IMR-90 (cell line): ENCODE data around the gene CPLX4. TPM values are rescaled to one million over a fixed set of nuclear protein-coding genes. Genes with fewer than 3 reads are reported as not detected.

Experiments used
- ATAC-seq: fragments of 200-7000 bp; cut with Tn5 transposase; 2 replicates; pipeline ENCODE4 v1.9.1; 2020; ENCODE audit warnings: low read depth, mild to moderate bottlenecking, moderate library complexity
- BruUV-seq: library from RNA; stranded (reverse); fragments of 400-500 nt; replicated peaks from 2 replicates; lab custom pipeline; 2021; lab: Mats Ljungman, UMichigan
- CTCF ChIA-PET: fragments of 300-600 bp; formaldehyde crosslinking; extraction: SDS; loops from one replicate; lab custom pipeline; 2021; ENCODE audit warnings: antibody characterized with exemption; lab: Yijun Ruan, JAX
- POLR2A ChIA-PET: fragments of 300-600 bp; sonication (Branson Sonifier 250); formaldehyde crosslinking; loops from one replicate; lab custom pipeline; 2022; ENCODE audit warnings: antibody characterized with exemption; ENCODE audit not compliant: unreplicated experiment; lab: Charles Lee
- DNase-seq: peaks from one replicate; pipeline ENCODE4 v3.0.0; 2013
- H2AFZ ChIP-seq: replicated peaks from 2 replicates; pipeline ENCODE3; 2013; ENCODE audit warnings: low read length, mild to moderate bottlenecking; ENCODE audit not compliant: poor library complexity
- H2AK5ac ChIP-seq: 2 replicates; pipeline ENCODE4 v1.6.1; 2013; ENCODE audit warnings: low read depth, low read length, inconsistent platforms
- H2AK9ac ChIP-seq: replicated peaks from 2 replicates; pipeline ENCODE3; 2013; ENCODE audit warnings: mild to moderate bottlenecking, low read depth, low read length, moderate library complexity; ENCODE audit not compliant: poor library complexity
- H2BK120ac ChIP-seq: 2 replicates; pipeline ENCODE4 v1.6.1; 2013; ENCODE audit warnings: low read depth, low read length, inconsistent platforms
- H2BK15ac ChIP-seq: 3 replicates; pipeline ENCODE4 v1.6.1; 2013; ENCODE audit warnings: low read depth, low read length, inconsistent platforms
- H2BK20ac ChIP-seq: 2 replicates; pipeline ENCODE4 v1.6.1; 2013; ENCODE audit warnings: low read depth, mild to moderate bottlenecking, inconsistent platforms, low read length, moderate library complexity
- H2BK5ac ChIP-seq: 2 replicates; pipeline ENCODE4 v1.6.1; 2013; ENCODE audit warnings: mild to moderate bottlenecking, low read depth, low read length, inconsistent platforms; ENCODE audit not compliant: poor library complexity, severe bottlenecking
- H3K14ac ChIP-seq: replicated peaks from 2 replicates; pipeline ENCODE4 v1.6.1; 2013; ENCODE audit warnings: low read depth, low read length, inconsistent platforms
- H3K18ac ChIP-seq: 2 replicates; pipeline ENCODE4 v1.6.1; 2013; ENCODE audit warnings: low read depth, low read length, control low read depth
- H3K23ac ChIP-seq: 2 replicates; pipeline ENCODE4 v1.6.1; 2013; ENCODE audit warnings: low read depth, low read length, inconsistent platforms
- H3K27ac ChIP-seq: 2 replicates; pipeline ENCODE4 v1.5.1; 2013; ENCODE audit warnings: mild to moderate bottlenecking, control low read depth, low read length; ENCODE audit not compliant: insufficient read depth
- H3K27me3 ChIP-seq: 2 replicates; pipeline ENCODE4 v1.6.1; 2013; ENCODE audit warnings: low read length; ENCODE audit not compliant: control insufficient read depth, insufficient read depth
- H3K36me3 ChIP-seq: 2 replicates; pipeline ENCODE4 v1.6.1; 2013; ENCODE audit warnings: low read length, mixed read lengths; ENCODE audit not compliant: control insufficient read depth, insufficient read depth
- H3K4ac ChIP-seq: 2 replicates; pipeline ENCODE4 v1.6.1; 2013; ENCODE audit warnings: low read depth, low read length, inconsistent platforms
- H3K4me1 ChIP-seq: 2 replicates; pipeline ENCODE4 v1.6.1; 2013; ENCODE audit warnings: low read length, mixed read lengths; ENCODE audit not compliant: control insufficient read depth, insufficient read depth
- H3K4me2 ChIP-seq: 2 replicates; pipeline ENCODE4 v1.6.1; 2013; ENCODE audit warnings: low read depth, mild to moderate bottlenecking, control low read depth, low read length, moderate library complexity
- H3K4me3 ChIP-seq: 2 replicates; pipeline ENCODE4 v1.5.1; 2013; ENCODE audit warnings: low read depth, mild to moderate bottlenecking, control low read depth, low read length, moderate library complexity; ENCODE audit not compliant: insufficient read depth
- H3K56ac ChIP-seq: 2 replicates; pipeline ENCODE4 v1.6.1; 2013; ENCODE audit warnings: low read length, inconsistent platforms; ENCODE audit not compliant: insufficient read depth; ENCODE audit errors: extremely low read depth
- H3K79me1 ChIP-seq, 2 experiments: 2 replicates each; pipeline ENCODE4 v1.6.1; 2013; ENCODE audit warnings: low read length in 2 of 2, inconsistent platforms in 1 of 2, low read depth in 1 of 2
- H3K9ac ChIP-seq: 2 replicates; pipeline ENCODE4 v1.6.1; 2013; ENCODE audit warnings: low read depth, low read length, control low read depth
- H3K9me1 ChIP-seq: 2 replicates; pipeline ENCODE4 v1.6.1; 2013; ENCODE audit warnings: low read length, inconsistent platforms; ENCODE audit not compliant: insufficient read depth
- H3K9me3 ChIP-seq: 2 replicates; pipeline ENCODE4 v1.6.1; 2013; ENCODE audit warnings: low read length; ENCODE audit not compliant: control insufficient read depth, insufficient read depth
- H4K20me1 ChIP-seq: 2 replicates; pipeline ENCODE4 v1.6.1; 2013; ENCODE audit warnings: low read length, inconsistent platforms; ENCODE audit not compliant: insufficient read depth
- H4K5ac ChIP-seq: 2 replicates; pipeline ENCODE4 v1.6.1; 2013; ENCODE audit warnings: mild to moderate bottlenecking, low read depth, low read length, control low read depth
- H4K8ac ChIP-seq, 2 experiments: 2 replicates each; pipeline ENCODE4 v1.6.1; 2013; ENCODE audit warnings: low read depth in 2 of 2, low read length in 2 of 2, control low read depth in 1 of 2, inconsistent platforms in 1 of 2
- H4K91ac ChIP-seq: 2 replicates; pipeline ENCODE4 v1.6.1; 2013; ENCODE audit warnings: low read depth, low read length, inconsistent platforms; ENCODE audit not compliant: insufficient read depth
- CEBPB ChIP-seq: IDR thresholded peaks from 2 replicates; pipeline ENCODE4 v1.6.1; 2012; ENCODE audit warnings: low read depth, low read length, improper control_type of control experiment
- FOS ChIP-seq: fragments of 150-350 bp; IDR thresholded peaks from 2 replicates; pipeline ENCODE4 v1.6.1; 2016; ENCODE audit warnings: low read depth, low read length
- MAZ ChIP-seq: IDR thresholded peaks from 2 replicates; pipeline ENCODE4 v1.6.1; 2012; ENCODE audit warnings: low read depth, mild to moderate bottlenecking, low read length, improper control_type of control experiment, moderate library complexity, borderline replicate concordance
- MXI1 ChIP-seq: IDR thresholded peaks from 2 replicates; pipeline ENCODE4 v1.6.1; 2012; ENCODE audit warnings: low read depth, mild to moderate bottlenecking, low read length, moderate library complexity, borderline replicate concordance
- NFE2L2 ChIP-seq: fragments of 150-350 bp; IDR thresholded peaks from 2 replicates; pipeline ENCODE4 v1.6.1; 2016; ENCODE audit warnings: low read depth, mild to moderate bottlenecking, low read length
- POLR2A ChIP-seq: IDR thresholded peaks from 2 replicates; pipeline ENCODE4 v1.6.1; 2012; ENCODE audit warnings: mild to moderate bottlenecking, low read depth, low read length
- RAD21 ChIP-seq: IDR thresholded peaks from 2 replicates; pipeline ENCODE4 v1.6.1; 2012; ENCODE audit warnings: low read length, improper control_type of control experiment
- RCOR1 ChIP-seq: IDR thresholded peaks from 2 replicates; pipeline ENCODE4 v1.6.1; 2012; ENCODE audit warnings: mild to moderate bottlenecking, low read length, improper control_type of control experiment; ENCODE audit not compliant: insufficient replicate concordance
- RFX5 ChIP-seq: IDR thresholded peaks from 2 replicates; pipeline ENCODE4 v1.8.0; 2012; ENCODE audit warnings: low read depth, mild to moderate bottlenecking, low read length, moderate library complexity
- WGBS, 2 experiments: methylation state at CpG; one replicate each; pipeline versions ENCODE4 v1.1.5 to v1.1.7; 2013; ENCODE audit warnings: missing lambda C conversion rate in 2 of 2; ENCODE audit not compliant: insufficient read length in 1 of 2; ENCODE audit errors: extremely low coverage in 2 of 2; 5-methylcytosine and 5-hydroxymethylcytosine counted together
- dilution Hi-C: fragments of 300-500 bp; cut with HindIII; formaldehyde crosslinking; loops from one replicate; pipeline ENCODE4 v1.14.3; 2018; ENCODE audit warnings: low sequenced_read_pairs; ENCODE audit not compliant: unreplicated experiment
- in situ Hi-C: fragments of 300-500 bp; cut with MboI; formaldehyde crosslinking; loops from 3 replicates; pipeline ENCODE4 v1.14.3; 2019; ENCODE audit warnings: low sequenced_read_pairs, inconsistent platforms, mixed read lengths
- intact Hi-C: fragments of 100-400 bp; cut with micrococcal nuclease; formaldehyde crosslinking; loops from 2 replicates; pipeline ENCODE4 v1.10.0; 2022
- polyA plus RNA-seq, 3 experiments: library from polyadenylated mRNA; depleted of rRNA; stranded (reverse); fragments of >200 nt; gene quantifications; 2 replicates each; pipeline ENCODE4 v1.2.3, GENCODE V29; 2012; ENCODE audit warnings: low replicate concordance in 1 of 3
- total RNA-seq: library from RNA; depleted of rRNA; stranded (reverse); fragments of >200 nt; gene quantifications from 2 replicates; pipeline ENCODE4 v1.2.3, GENCODE V29; 2012
- TF ChIP-seq, protein P1 (sequence below): conservative IDR thresholded peaks from 2 replicates; pipeline ENCODE4 v1.5.1; 2012; ENCODE audit warnings: mild to moderate bottlenecking, low read depth, low read length, improper control_type of control experiment
- TF ChIP-seq, protein P2 (sequence below): fragments of 150-350 bp; IDR thresholded peaks from 2 replicates; pipeline ENCODE4 v1.6.1; 2016; ENCODE audit warnings: low read depth, mild to moderate bottlenecking, low read length, moderate library complexity, borderline replicate concordance

CPLX4 gene
- total and polyA plus RNA-seq, 2 of the 4 experiments (the other 2 are of a cell fraction) = not detected

DNA sequence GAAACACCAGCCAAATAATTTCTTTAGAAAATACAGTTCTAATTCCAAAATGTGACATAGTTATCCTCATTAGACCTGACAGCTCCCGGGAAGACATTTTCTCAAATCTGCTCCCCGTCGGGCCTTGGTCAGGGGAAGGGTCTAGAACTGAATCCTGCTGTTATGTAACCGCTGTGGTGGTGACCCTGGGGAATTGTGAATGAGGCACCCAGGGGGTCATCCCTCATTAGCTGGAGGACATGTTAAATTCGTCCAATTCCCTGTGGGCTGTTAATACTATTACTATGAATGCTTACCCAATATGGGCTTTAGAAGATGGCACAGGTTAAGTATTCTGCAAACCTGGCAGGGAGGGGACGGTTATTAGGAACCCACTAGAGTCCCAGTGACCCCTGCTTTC is 11.8 kb downstream of the CPLX4 start:
- in situ Hi-C loops = loop anchor here (5.0 kb wide), 1 partner anchor 91 kb away; no protein-coding TSS in a partner anchor
- TF ChIP-seq, protein P1, sequence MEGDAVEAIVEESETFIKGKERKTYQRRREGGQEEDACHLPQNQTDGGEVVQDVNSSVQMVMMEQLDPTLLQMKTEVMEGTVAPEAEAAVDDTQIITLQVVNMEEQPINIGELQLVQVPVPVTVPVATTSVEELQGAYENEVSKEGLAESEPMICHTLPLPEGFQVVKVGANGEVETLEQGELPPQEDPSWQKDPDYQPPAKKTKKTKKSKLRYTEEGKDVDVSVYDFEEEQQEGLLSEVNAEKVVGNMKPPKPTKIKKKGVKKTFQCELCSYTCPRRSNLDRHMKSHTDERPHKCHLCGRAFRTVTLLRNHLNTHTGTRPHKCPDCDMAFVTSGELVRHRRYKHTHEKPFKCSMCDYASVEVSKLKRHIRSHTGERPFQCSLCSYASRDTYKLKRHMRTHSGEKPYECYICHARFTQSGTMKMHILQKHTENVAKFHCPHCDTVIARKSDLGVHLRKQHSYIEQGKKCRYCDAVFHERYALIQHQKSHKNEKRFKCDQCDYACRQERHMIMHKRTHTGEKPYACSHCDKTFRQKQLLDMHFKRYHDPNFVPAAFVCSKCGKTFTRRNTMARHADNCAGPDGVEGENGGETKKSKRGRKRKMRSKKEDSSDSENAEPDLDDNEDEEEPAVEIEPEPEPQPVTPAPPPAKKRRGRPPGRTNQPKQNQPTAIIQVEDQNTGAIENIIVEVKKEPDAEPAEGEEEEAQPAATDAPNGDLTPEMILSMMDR = no peak
- no peak for TF ChIP-seq NFE2L2
- no peak for TF ChIP-seq POLR2A
- no peak for TF ChIP-seq MXI1
- TF ChIP-seq FOS = no peak
- no peak for TF ChIP-seq RCOR1
- TF ChIP-seq MAZ = no peak
- no peak for TF ChIP-seq RAD21
- TF ChIP-seq CEBPB = no peak
- TF ChIP-seq, protein P2, sequence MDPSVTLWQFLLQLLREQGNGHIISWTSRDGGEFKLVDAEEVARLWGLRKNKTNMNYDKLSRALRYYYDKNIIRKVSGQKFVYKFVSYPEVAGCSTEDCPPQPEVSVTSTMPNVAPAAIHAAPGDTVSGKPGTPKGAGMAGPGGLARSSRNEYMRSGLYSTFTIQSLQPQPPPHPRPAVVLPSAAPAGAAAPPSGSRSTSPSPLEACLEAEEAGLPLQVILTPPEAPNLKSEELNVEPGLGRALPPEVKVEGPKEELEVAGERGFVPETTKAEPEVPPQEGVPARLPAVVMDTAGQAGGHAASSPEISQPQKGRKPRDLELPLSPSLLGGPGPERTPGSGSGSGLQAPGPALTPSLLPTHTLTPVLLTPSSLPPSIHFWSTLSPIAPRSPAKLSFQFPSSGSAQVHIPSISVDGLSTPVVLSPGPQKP = no peak
- no peak for TF ChIP-seq RFX5
- H3K4me3 ChIP-seq = no peak overlapping the region
- H3K27ac ChIP-seq = no peak overlapping the region
- H3K9ac ChIP-seq = no peak overlapping the region
- no peaks in the 10 kb centered on the region for H3K79me1 ChIP-seq
- no peak overlapping the region for H2AK9ac ChIP-seq
- H3K23ac ChIP-seq = no peak overlapping the region
- H2BK20ac ChIP-seq = no peak overlapping the region
- no peaks in the 10 kb centered on the region for H4K20me1 ChIP-seq
- WGBS, 2 experiments = no CpG with 5 or more reads among the region's 6 CpGs
- H2AK5ac ChIP-seq = no peak overlapping the region
- no peaks in the 10 kb centered on the region for H3K9me1 ChIP-seq
- DNase-seq (no peak), ATAC-seq (no peak)
- no peaks in the 10 kb centered on the region for H3K36me3 ChIP-seq
- H2AFZ ChIP-seq = no peak overlapping the region
- no peak overlapping the region for H3K18ac ChIP-seq
- H3K4me2 ChIP-seq = no peak overlapping the region
- no peak overlapping the region for H4K8ac ChIP-seq
- H4K91ac ChIP-seq = no peak overlapping the region
- no peak overlapping the region for H4K5ac ChIP-seq
- H2BK5ac ChIP-seq = no peak overlapping the region
- H3K9me3 ChIP-seq = no peaks in the 10 kb centered on the region
- no peak overlapping the region for H3K14ac ChIP-seq
- BruUV-seq = no TSS peak
- dilution Hi-C loops = no loop called here
- H3K4ac ChIP-seq = no peak overlapping the region
- H3K27me3 ChIP-seq = peaks cover 57% of the 10 kb centered on the region
- POLR2A ChIA-PET = no interaction called here
- H3K56ac ChIP-seq = no peak overlapping the region
- peaks cover 2% of the 10 kb centered on the region; the same call in 1 of the 2 replicates for H3K4me1 ChIP-seq
- intact Hi-C loops = no loop called here
- H2BK120ac ChIP-seq = no peak overlapping the region
- no peak overlapping the region for H2BK15ac ChIP-seq
- CTCF ChIA-PET = no interaction called here
